ENCODE data around the gene CYCS.

Gene CYCS

DNA sequence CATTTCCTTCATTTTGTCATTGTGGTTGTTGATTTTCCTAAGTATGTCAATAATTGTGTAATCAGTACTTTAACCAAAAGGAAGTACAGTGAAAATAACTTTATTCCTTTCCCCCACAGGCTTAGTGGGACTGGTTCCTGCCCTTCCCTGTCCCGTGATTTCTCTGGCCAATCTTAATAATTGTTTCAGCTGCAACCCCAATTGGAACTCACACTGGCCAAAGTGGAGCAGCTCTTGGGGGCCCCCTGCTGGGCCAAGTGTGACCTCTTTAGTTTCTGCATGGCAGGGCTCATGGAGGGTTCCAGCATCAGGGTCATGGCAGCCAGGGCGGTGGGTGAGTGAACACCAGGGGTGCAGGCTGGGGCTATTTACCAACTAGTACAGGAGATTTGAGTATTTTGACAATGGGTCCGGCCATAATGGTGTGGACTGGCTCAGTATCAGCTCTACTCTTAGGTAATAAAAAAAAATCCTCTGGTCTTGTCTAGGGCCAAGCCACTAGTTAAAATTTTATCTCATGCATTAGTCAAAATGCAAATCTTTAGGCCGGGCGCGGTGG is 31.7 kb downstream of the CYCS start:
- ChIA-PET POLR2A (interaction anchor here (0.6 kb wide), 1 partner anchor 470 kb away, joined by 8 read pairs; no protein-coding TSS in a partner anchor), CTCF (interaction anchor here (0.6 to 16.1 kb wide), 77 partner anchors 8 to 813 kb away, joined by 3 to 312 read pairs (median 4); partner anchors contain the start of genes CYCS, GSDME and OSBPL3)
- peak; percentile 84 for TF ChIP-seq CTCF (IDR thresholded peaks at IDR 0.05; ENCODE audit: control extremely low read depth, extremely low read depth, low read depth, missing control alignments)
- DNase-seq (ENCODE audit: extremely low spot score): peak; percentile 82

GRCh38 chr7:25091779-25092178 is 33.3 kb downstream of the CYCS start:
- no peak for DNase-seq (ENCODE audit: extremely low spot score)
- ChIA-PET POLR2A (interaction anchor here (0.5 to 0.6 kb wide), 2 partner anchors 49 to 1793 kb away, joined by 3 to 7 read pairs; partner anchors contain the start of gene MALSU1), CTCF (interaction anchor here (0.7 to 16.1 kb wide), 16 partner anchors 9 to 516 kb away, joined by 3 to 312 read pairs (median 5); partner anchors contain the start of genes GSDME and OSBPL3)
- no peak for TF ChIP-seq CTCF (IDR thresholded peaks at IDR 0.05; ENCODE audit: control extremely low read depth, extremely low read depth, low read depth, missing control alignments)

- no peak for TF ChIP-seq CTCF (IDR thresholded peaks at IDR 0.05; ENCODE audit: control extremely low read depth, extremely low read depth, low read depth, missing control alignments)
- ChIA-PET POLR2A (no interaction called here), CTCF (interaction anchor here (0.9 to 16.1 kb wide), 8 partner anchors 7 to 302 kb away, joined by 3 to 312 read pairs (median 41); partner anchors contain the start of gene OSBPL3)
- no peak for DNase-seq (ENCODE audit: extremely low spot score)
Measured at GRCh38 chr7:25091176-25091575, 33.9 kb downstream of the CYCS start.

DNA sequence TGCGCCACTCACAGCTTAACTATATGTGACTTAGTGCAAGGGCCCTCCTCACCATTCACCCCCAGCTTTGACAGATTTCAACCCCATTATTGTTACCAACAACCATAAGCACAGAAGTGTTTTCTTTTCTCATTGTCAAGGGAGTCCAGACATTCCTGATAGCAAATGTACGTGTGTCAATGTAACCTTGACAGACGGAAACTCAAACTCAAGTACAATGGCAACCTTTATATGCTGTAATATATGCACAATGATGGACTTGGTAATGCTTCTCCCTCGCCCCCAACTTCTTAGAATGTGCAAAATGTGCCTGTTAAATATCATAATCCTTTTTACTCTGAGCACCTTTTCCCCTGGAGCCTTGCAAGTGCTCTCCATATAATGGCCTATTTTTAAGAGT is 34.7 kb downstream of the CYCS start:
- CTCF ChIA-PET: interaction anchor here (0.9 to 16.1 kb wide), 7 partner anchors 8 to 302 kb away, joined by 3 to 312 read pairs (median 22); no protein-coding TSS in a partner anchor
- no peak for DNase-seq (ENCODE audit: extremely low spot score)
- TF ChIP-seq CTCF (IDR thresholded peaks at IDR 0.05; ENCODE audit: control extremely low read depth, extremely low read depth, low read depth, missing control alignments): no peak
- POLR2A ChIA-PET: no interaction called here

DNA sequence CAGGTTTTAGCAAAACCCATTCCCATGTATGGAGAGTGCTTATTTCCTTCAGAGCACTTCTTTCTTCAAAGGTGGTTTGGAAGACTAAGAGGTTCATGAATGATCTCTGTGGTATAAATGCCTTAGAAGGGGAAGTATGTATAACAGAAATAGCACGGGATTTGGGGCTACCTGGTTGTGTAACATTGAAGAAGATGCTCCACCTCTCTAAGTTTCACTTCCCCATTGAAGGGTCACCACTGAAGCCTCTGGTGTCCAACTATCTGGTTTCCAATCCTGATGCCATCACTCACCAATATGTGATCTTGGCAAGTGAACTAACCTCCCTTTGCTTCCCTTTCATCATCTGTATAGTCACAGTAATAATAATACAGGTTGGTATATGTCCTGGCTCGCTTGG is 37.2 kb downstream of the CYCS start:
- POLR2A ChIA-PET: interaction anchor here (1.2 kb wide), 1 partner anchor 12 kb away, joined by 3 read pairs; no protein-coding TSS in a partner anchor

DNA sequence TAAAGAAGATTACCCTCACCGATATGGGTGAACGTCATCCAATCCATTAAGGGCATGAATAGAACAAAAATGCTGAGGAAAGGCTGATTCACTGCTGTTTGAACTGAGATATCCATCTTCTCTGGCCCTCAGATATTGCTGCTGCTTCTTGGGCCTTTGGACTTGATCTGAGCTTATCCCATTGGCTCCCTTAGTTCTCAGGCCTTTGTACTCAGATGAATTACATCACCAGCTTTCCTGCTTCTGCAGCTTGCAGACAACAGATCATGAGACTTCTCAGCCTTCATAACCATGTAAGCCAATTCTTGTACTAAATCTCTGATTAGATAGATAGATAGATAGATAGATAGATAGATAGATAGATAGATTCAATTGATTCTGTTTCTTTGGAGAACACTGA is 40.2 kb downstream of the CYCS start:
- TF ChIP-seq CTCF (IDR thresholded peaks at IDR 0.05; ENCODE audit: control extremely low read depth, extremely low read depth, low read depth, missing control alignments): no peak
- no peak for DNase-seq (ENCODE audit: extremely low spot score)
- ChIA-PET POLR2A (interaction anchor here (0.6 kb wide), 1 partner anchor 11 kb away, joined by 4 read pairs; no protein-coding TSS in a partner anchor), CTCF (interaction anchor here (1.0 to 17.3 kb wide), 5 partner anchors 7 to 272 kb away, joined by 3 to 188 read pairs (median 4); no protein-coding TSS in a partner anchor)

More for the DNA sequence above, 37.2 kb downstream of the CYCS start:
- peak; percentile 48 for DNase-seq (ENCODE audit: extremely low spot score)
- no peak for TF ChIP-seq CTCF (IDR thresholded peaks at IDR 0.05; ENCODE audit: control extremely low read depth, extremely low read depth, low read depth, missing control alignments)
- CTCF ChIA-PET: interaction anchor here (1.2 to 16.1 kb wide), 4 partner anchors 10 to 276 kb away, joined by 3 to 312 read pairs (median 105); no protein-coding TSS in a partner anchor

All from GM10248 (cell line).